ENCODE data around the gene MAP4K3. TPM values are rescaled to one million over a fixed set of nuclear protein-coding genes. Genes with fewer than 3 reads are reported as not detected.
"Not testable (repeated sequence)": the region's sequence is repeated elsewhere in the genome, so short reads cannot be mapped to it uniquely, and the experiment has no call there.

MAP4K3 gene
- polyA plus RNA-seq, 1 donor from 2014 or later, result 1.1 TPM

- H3K36me3 Mint-ChIP-seq, result peaks cover 4% of the 10 kb centered on the region
- no peaks in the 10 kb centered on the region for H3K9me3 Mint-ChIP-seq
- peak overlapping the region in 1 of 3 donors; percentile 20 for H3K27ac Mint-ChIP-seq
- no peak overlapping the region for H3K4me3 Mint-ChIP-seq
- H3K27me3 Mint-ChIP-seq, result no peaks in the 10 kb centered on the region
- no peaks in the 10 kb centered on the region for H3K4me1 Mint-ChIP-seq
Measured at GRCh38 chr2:39334978-39335377, 102.1 kb downstream of the MAP4K3 start.

- Mint-ChIP-seq H3K9me3 (no peaks in the 10 kb centered on the region), H3K4me3 (no peak overlapping the region), H3K36me3 (peaks cover 4% of the 10 kb centered on the region), H3K27ac (peak overlapping the region in 1 of 3 donors; percentile 20), H3K27me3 (no peaks in the 10 kb centered on the region), H3K4me1 (no peaks in the 10 kb centered on the region)
Measured at GRCh38 chr2:39334529-39334928, 102.6 kb downstream of the MAP4K3 start.

GRCh38 chr2:39326644-39327043 is 110.4 kb downstream of the MAP4K3 start:
- Mint-ChIP-seq H3K4me3 (no peak overlapping the region), H3K4me1 (no peaks in the 10 kb centered on the region), H3K27ac (no peak overlapping the region), H3K27me3 (no peaks in the 10 kb centered on the region), H3K9me3 (no peaks in the 10 kb centered on the region), H3K36me3 (no peaks in the 10 kb centered on the region)

GRCh38 chr2:39325966-39326365 is 111.1 kb downstream of the MAP4K3 start:
- Mint-ChIP-seq H3K36me3 (no peaks in the 10 kb centered on the region), H3K9me3 (no peaks in the 10 kb centered on the region), H3K4me3 (no peak overlapping the region), H3K27ac (no peak overlapping the region), H3K27me3 (no peaks in the 10 kb centered on the region), H3K4me1 (no peaks in the 10 kb centered on the region)

- not testable (repeated sequence) for H3K9me3 Mint-ChIP-seq, H3K27me3 Mint-ChIP-seq, H3K4me1 Mint-ChIP-seq, H3K27ac Mint-ChIP-seq, H3K36me3 Mint-ChIP-seq, H3K4me3 Mint-ChIP-seq
Measured at GRCh38 chr2:39321056-39322035, 115.7 kb downstream of the MAP4K3 start.

- no peaks in the 10 kb centered on the region for H3K4me1 Mint-ChIP-seq
- no peaks in the 10 kb centered on the region for H3K9me3 Mint-ChIP-seq
- no peaks in the 10 kb centered on the region for H3K36me3 Mint-ChIP-seq
- no peak overlapping the region for H3K27ac Mint-ChIP-seq
- no peak overlapping the region for H3K4me3 Mint-ChIP-seq
- no peaks in the 10 kb centered on the region for H3K27me3 Mint-ChIP-seq
Measured at GRCh38 chr2:39320162-39320561, 116.9 kb downstream of the MAP4K3 start.

- Mint-ChIP-seq H3K4me3 (no peak overlapping the region), H3K4me1 (no peaks in the 10 kb centered on the region), H3K9me3 (no peaks in the 10 kb centered on the region), H3K36me3 (no peaks in the 10 kb centered on the region), H3K27me3 (no peaks in the 10 kb centered on the region), H3K27ac (no peak overlapping the region)
Measured at GRCh38 chr2:39313575-39313974, 123.5 kb downstream of the MAP4K3 start.

- Mint-ChIP-seq H3K36me3 (no peaks in the 10 kb centered on the region), H3K27ac (no peak overlapping the region), H3K4me1 (no peaks in the 10 kb centered on the region), H3K27me3 (no peaks in the 10 kb centered on the region), H3K9me3 (no peaks in the 10 kb centered on the region), H3K4me3 (no peak overlapping the region)
Measured at GRCh38 chr2:39311469-39311868, 125.6 kb downstream of the MAP4K3 start.

GRCh38 chr2:39308778-39309177 is 128.3 kb downstream of the MAP4K3 start:
- Mint-ChIP-seq H3K27me3 (no peaks in the 10 kb centered on the region), H3K27ac (no peak overlapping the region), H3K4me1 (no peaks in the 10 kb centered on the region), H3K36me3 (no peaks in the 10 kb centered on the region), H3K4me3 (no peak overlapping the region), H3K9me3 (no peaks in the 10 kb centered on the region)

GRCh38 chr2:39306626-39307025 is 130.5 kb downstream of the MAP4K3 start:
- H3K9me3 Mint-ChIP-seq, result no peaks in the 10 kb centered on the region
- no peaks in the 10 kb centered on the region for H3K27me3 Mint-ChIP-seq
- H3K36me3 Mint-ChIP-seq, result no peaks in the 10 kb centered on the region
- no peak overlapping the region for H3K4me3 Mint-ChIP-seq
- H3K27ac Mint-ChIP-seq, result no peak overlapping the region
- no peaks in the 10 kb centered on the region for H3K4me1 Mint-ChIP-seq

GRCh38 chr2:39304729-39305128 is 132.4 kb downstream of the MAP4K3 start:
- Mint-ChIP-seq H3K27me3 (no peaks in the 10 kb centered on the region), H3K9me3 (no peaks in the 10 kb centered on the region), H3K4me1 (no peaks in the 10 kb centered on the region), H3K27ac (no peak overlapping the region), H3K4me3 (no peak overlapping the region), H3K36me3 (no peaks in the 10 kb centered on the region)

- Mint-ChIP-seq H3K4me1 (no peaks in the 10 kb centered on the region), H3K4me3 (no peak overlapping the region), H3K36me3 (no peaks in the 10 kb centered on the region), H3K27ac (no peak overlapping the region), H3K27me3 (no peaks in the 10 kb centered on the region), H3K9me3 (no peaks in the 10 kb centered on the region)
Measured at GRCh38 chr2:39304200-39304599, 132.9 kb downstream of the MAP4K3 start.

- H3K4me3 Mint-ChIP-seq, result no peak overlapping the region
- peaks cover 1% of the 10 kb centered on the region for H3K36me3 Mint-ChIP-seq
- no peak overlapping the region for H3K27ac Mint-ChIP-seq
- no peaks in the 10 kb centered on the region for H3K4me1 Mint-ChIP-seq
- H3K9me3 Mint-ChIP-seq, result no peaks in the 10 kb centered on the region
- no peaks in the 10 kb centered on the region for H3K27me3 Mint-ChIP-seq
Measured at GRCh38 chr2:39301352-39301751, 135.7 kb downstream of the MAP4K3 start.

GRCh38 chr2:39300044-39300978 is 136.8 kb downstream of the MAP4K3 start:
- H3K27ac Mint-ChIP-seq, result no peak overlapping the region
- H3K9me3 Mint-ChIP-seq, result no peaks in the 10 kb centered on the region
- H3K4me1 Mint-ChIP-seq, result no peaks in the 10 kb centered on the region

GRCh38 chr2:39290433-39290832 is 146.7 kb downstream of the MAP4K3 start:
- Mint-ChIP-seq H3K36me3 (peaks cover 3% of the 10 kb centered on the region), H3K27ac (no peak overlapping the region), H3K9me3 (no peaks in the 10 kb centered on the region), H3K27me3 (no peaks in the 10 kb centered on the region), H3K4me3 (no peak overlapping the region), H3K4me1 (peaks cover 0 to 3% (median 0%) of the 10 kb centered on the region in 3 donors)

More at GRCh38 chr2:39300044-39300978, 136.8 kb downstream of the MAP4K3 start:
- H3K36me3 Mint-ChIP-seq, result peaks cover 1% of the 10 kb centered on the region
- H3K4me3 Mint-ChIP-seq, result no peak overlapping the region
- no peaks in the 10 kb centered on the region for H3K27me3 Mint-ChIP-seq

All from IgD-negative memory B cell (primary cell).